IPS-NIHi11 (cell line): ENCODE results near the gene MYL4.
"Not testable (repeated sequence)": the region's sequence is repeated elsewhere in the genome, so short reads cannot be mapped to it uniquely, and the experiment has no call there.

ENCODE experiments used
- DNase-seq: peaks from one replicate; pipeline ENCODE4 v3.0.0; 2012; ENCODE audit warnings: mixed read lengths, low spot score

MYL4 gene

GRCh38 chr17:47221154-47221553, 12.0 kb downstream of the MYL4 start:
- DNase-seq, result no peak

GRCh38 chr17:47222047-47222446, 12.9 kb downstream of the MYL4 start:
- no peak for DNase-seq

GRCh38 chr17:47223007-47223406, 13.9 kb downstream of the MYL4 start:
- no peak for DNase-seq

- DNase-seq, result no peak
These were observed 14.3 kb downstream of the MYL4 start for GRCh38 chr17:47223460-47223859.

GRCh38 chr17:47224077-47224476, 14.9 kb downstream of the MYL4 start:
- not testable (repeated sequence) for DNase-seq

GRCh38 chr17:47224966-47225365, 15.8 kb downstream of the MYL4 start:
- DNase-seq, result no peak

GRCh38 chr17:47225436-47225858, 16.3 kb downstream of the MYL4 start:
- no peak for DNase-seq

GRCh38 chr17:47225911-47226688, 17.0 kb downstream of the MYL4 start:
- no peak for DNase-seq

- DNase-seq, result no peak
These were observed 18.7 kb downstream of the MYL4 start for GRCh38 chr17:47227862-47228261.

GRCh38 chr17:47229535-47230443, 20.6 kb downstream of the MYL4 start:
- peak; percentile 92 for DNase-seq

GRCh38 chr17:47230864-47231263, 21.7 kb downstream of the MYL4 start:
- DNase-seq, result no peak

GRCh38 chr17:47231334-47231733, 22.2 kb downstream of the MYL4 start:
- DNase-seq, result no peak

- no peak for DNase-seq
These were observed 22.7 kb downstream of the MYL4 start for GRCh38 chr17:47231866-47232265.

- no peak for DNase-seq
These were observed 23.3 kb downstream of the MYL4 start for GRCh38 chr17:47232465-47232864.

GRCh38 chr17:47235506-47235905, 26.4 kb downstream of the MYL4 start:
- no peak for DNase-seq

- no peak for DNase-seq
These were observed 26.8 kb downstream of the MYL4 start for GRCh38 chr17:47235923-47236322.

- no peak for DNase-seq
These were observed 28.7 kb downstream of the MYL4 start for GRCh38 chr17:47237841-47238240.

- DNase-seq, result no peak
These were observed 29.3 kb downstream of the MYL4 start for GRCh38 chr17:47238321-47239010.

GRCh38 chr17:47239619-47239966, 30.4 kb downstream of the MYL4 start:
- no peak for DNase-seq

GRCh38 chr17:47239967-47240651, 31.0 kb downstream of the MYL4 start:
- no peak for DNase-seq

GRCh38 chr17:47240806-47241205, 31.7 kb downstream of the MYL4 start:
- no peak for DNase-seq

GRCh38 chr17:47242648-47243047, 33.5 kb downstream of the MYL4 start:
- DNase-seq, result no peak
